Measurements from ENCODE around the gene GSK3B.

DNA sequence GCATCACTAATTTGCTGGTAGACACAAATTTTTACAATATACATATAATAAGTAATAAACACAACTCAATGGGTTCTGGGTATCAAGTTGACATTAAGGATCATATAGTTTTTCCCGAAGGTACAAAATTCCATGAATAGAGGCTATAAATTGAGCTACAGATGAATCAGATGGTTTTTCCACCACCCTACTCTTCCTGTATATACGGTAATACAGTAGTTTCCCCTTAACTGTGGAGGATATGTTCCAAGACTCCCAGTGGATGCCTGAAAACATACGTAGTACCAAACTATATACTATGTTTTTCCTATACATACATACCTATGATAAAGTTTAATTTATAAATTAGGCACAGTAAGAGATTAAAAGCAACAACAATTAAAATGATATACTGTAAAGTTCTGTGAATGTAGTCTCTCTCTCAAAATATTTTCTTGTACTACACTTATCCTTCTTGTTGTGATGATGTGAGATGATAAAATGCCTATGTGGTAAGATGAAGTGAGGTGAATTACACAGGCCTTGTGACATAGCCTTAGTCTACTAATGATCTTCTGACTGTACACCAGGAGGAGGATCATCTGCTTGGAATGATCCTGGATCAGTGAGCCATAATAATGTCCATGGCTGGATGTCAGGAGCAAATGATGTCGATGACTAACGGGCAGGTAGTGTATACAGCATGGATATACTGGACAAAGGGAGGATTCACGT is 195.6 kb downstream of the GSK3B start:
- no peak for TF ChIP-seq EZH2 (IDR thresholded peaks at IDR 0.05; ENCODE audit: insufficient read depth, poor library complexity, severe bottlenecking)
- TF ChIP-seq EZH2phosphoT487 (IDR thresholded peaks at IDR 0.05; ENCODE audit: insufficient read depth, low read depth) = no peak
